SH-SY5Y (cell line): ENCODE measurements around the gene MAPK14.

Source experiments
- GATA2 ChIP-seq: IDR thresholded peaks from 2 replicates; pipeline ENCODE4 v1.6.1; 2011; ENCODE audit warnings: mild to moderate bottlenecking, low read depth, low read length
- GATA3 ChIP-seq: IDR thresholded peaks from 2 replicates; pipeline ENCODE4 v1.6.1; 2011; ENCODE audit warnings: low read depth, mild to moderate bottlenecking, low read length, moderate library complexity

DNA sequence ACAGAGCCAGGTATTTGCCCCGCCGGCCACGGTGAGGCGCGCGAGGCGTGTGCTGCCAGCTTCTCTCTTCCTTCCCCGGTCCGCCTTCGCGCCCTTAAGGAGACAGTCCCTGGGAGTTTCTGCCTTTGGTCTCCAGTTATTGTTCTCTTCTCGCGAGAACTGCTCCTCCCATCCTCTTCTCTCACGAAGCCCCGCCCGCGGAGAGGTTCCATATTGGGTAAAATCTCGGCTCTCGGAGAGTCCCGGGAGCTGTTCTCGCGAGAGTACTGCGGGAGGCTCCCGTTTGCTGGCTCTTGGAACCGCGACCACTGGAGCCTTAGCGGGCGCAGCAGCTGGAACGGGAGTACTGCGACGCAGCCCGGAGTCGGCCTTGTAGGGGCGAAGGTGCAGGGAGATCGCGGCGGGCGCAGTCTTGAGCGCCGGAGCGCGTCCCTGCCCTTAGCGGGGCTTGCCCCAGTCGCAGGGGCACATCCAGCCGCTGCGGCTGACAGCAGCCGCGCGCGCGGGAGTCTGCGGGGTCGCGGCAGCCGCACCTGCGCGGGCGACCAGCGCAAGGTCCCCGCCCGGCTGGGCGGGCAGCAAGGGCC, at the start of gene MAPK14:
- TF ChIP-seq GATA2 (peak; percentile 9; the same call in 1 of the 2 replicates), GATA3 (no peak)
